Adrenal gland (tissue), 12 donors: ENCODE data around the gene RGS3. TPM values are rescaled to one million over a fixed set of nuclear protein-coding genes. Genes with fewer than 3 reads are reported as not detected.

Experiments used
- DNase-seq, 7 donors: peaks; one replicate each; pipeline ENCODE4 v3.0.0-alpha.2; 2019 to 2020
- H3K27ac ChIP-seq, 5 donors: fragments of 200-600 bp; sonication (generic) in 4 of 5; 1 replicate in 3 of 5; 2 replicates in 2 of 5; pipeline versions ENCODE4 v1.5.1 to v1.8.0; 2016 to 2020; ENCODE audit warnings: mild to moderate bottlenecking in 1 of 5
- H3K27me3 ChIP-seq: fragments of 200-600 bp; 2 replicates; pipeline ENCODE4 v1.8.0; 2021
- H3K36me3 ChIP-seq, 2 donors: fragments of 200-600 bp; replicated peaks in 1 of 2; 1 replicate in 1 of 2; 2 replicates in 1 of 2; pipeline versions ENCODE4 v1.5.1 to v1.8.0; 2018 to 2022
- H3K4me1 ChIP-seq, 2 donors: fragments of 200-600 bp; replicated peaks in 1 of 2; 1 replicate in 1 of 2; 2 replicates in 1 of 2; pipeline versions ENCODE4 v1.5.1 to v1.8.0; 2018 to 2021
- H3K4me3 ChIP-seq, 4 donors: fragments of 200-600 bp; sonication (generic) in 3 of 4; one replicate each; pipeline ENCODE4 v1.5.1; 2016 to 2018
- H3K9me3 ChIP-seq, 3 donors: fragments of 200-600 bp; sonication (generic) in 1 of 3; replicated peaks in 1 of 3; 1 replicate in 2 of 3; 2 replicates in 1 of 3; pipeline versions ENCODE4 v1.5.1 to v1.8.0; 2016 to 2021
- POLR2A ChIP-seq, 2 donors: fragments of 450-650 bp; IDR thresholded peaks; one replicate each; pipeline ENCODE4 v1.6.1; 2017; ENCODE audit warnings: antibody characterized with exemption in 2 of 2, mild to moderate bottlenecking in 2 of 2, moderate library complexity in 1 of 2
- WGBS, 4 donors: extraction: QIAGEN DNeasy Blood & Tissue Kit in 2 of 4; methylation state at CpG; one replicate each; pipeline versions ENCODE4 v1.1.5 to v1.1.7; 2013 to 2017; 5-methylcytosine and 5-hydroxymethylcytosine counted together
- intact Hi-C, 2 donors: fragments of 100-400 bp; cut with DNase I; formaldehyde crosslinking; loops; one replicate each; pipeline versions ENCODE4 v1.14.1 to v1.15.0; 2022 to 2023
- polyA plus RNA-seq, 3 donors: library from polyadenylated mRNA; stranded (reverse); fragments of 200-250 nt in 2 of 3; fragments of 350-450 nt in 1 of 3; fragmentation: Illumina TruSeq in 1 of 3; extraction: RNeasy Lipid Tissue Mini Kit (QIAGEN cat#74804) in 1 of 3; gene quantifications; one replicate each; pipeline ENCODE4 v1.2.3, GENCODE V29; 2013 to 2014
- total RNA-seq, 9 donors: library from RNA; depleted of rRNA in 4 of 9; stranded (reverse); fragments of >200 nt in 4 of 9; fragments of 120-200 nt in 1 of 9; fragmentation: NEBNext Ultra II Directional in 1 of 9; extraction: Animal tissue kit (Norgen Biotek cat#: 25700) in 1 of 9; gene quantifications; one replicate each; pipeline versions ENCODE4 v1.1.0 to v1.2.4, GENCODE V29; 2013 to 2023
- TF ChIP-seq, protein P1 (sequence below), 6 experiments: fragments of 450-650 bp in 4 of 6; fragments of 200-600 bp in 2 of 6; sonication (generic) in 1 of 6; IDR thresholded peaks; 1 replicate in 5 of 6; 2 replicates in 1 of 6; pipeline versions ENCODE4 v1.5.1 to v1.8.0; 2016 to 2021; ENCODE audit warnings: antibody characterized with exemption in 6 of 6, mild to moderate bottlenecking in 2 of 6, moderate library complexity in 1 of 6
- donor health status: healthy with polysubstance abuse.
- donor health status: Bipolar disorder and iron deficiency.
- donor health status: DM: yes; HTN: yes; CAD: no.
- donor health status: DM: no; HTN: no; CAD: no.
- donor health status: DM: no; HTN: no; CAD: no.
- donor health status: DM: yes; HTN: yes; CAD: no.

RGS3 gene
- total and polyA plus RNA-seq, 12 donors, result 34.5 to 126 (median 65.6) TPM

- intact Hi-C loops, result no loop called here
- no peaks in the 10 kb centered on the region for H3K36me3 ChIP-seq
- DNase-seq, result no peak
- WGBS, 4 donors, result 86 to 89% (median 87%) methylated on average over 9 to 11 of the region's 11 CpGs
- H3K4me1 ChIP-seq, result peaks cover 8 to 30% of the 10 kb centered on the region in 2 donors
- H3K27ac ChIP-seq, result no peak overlapping the region
- H3K27me3 ChIP-seq, result no peaks in the 10 kb centered on the region
- TF ChIP-seq, protein P1, sequence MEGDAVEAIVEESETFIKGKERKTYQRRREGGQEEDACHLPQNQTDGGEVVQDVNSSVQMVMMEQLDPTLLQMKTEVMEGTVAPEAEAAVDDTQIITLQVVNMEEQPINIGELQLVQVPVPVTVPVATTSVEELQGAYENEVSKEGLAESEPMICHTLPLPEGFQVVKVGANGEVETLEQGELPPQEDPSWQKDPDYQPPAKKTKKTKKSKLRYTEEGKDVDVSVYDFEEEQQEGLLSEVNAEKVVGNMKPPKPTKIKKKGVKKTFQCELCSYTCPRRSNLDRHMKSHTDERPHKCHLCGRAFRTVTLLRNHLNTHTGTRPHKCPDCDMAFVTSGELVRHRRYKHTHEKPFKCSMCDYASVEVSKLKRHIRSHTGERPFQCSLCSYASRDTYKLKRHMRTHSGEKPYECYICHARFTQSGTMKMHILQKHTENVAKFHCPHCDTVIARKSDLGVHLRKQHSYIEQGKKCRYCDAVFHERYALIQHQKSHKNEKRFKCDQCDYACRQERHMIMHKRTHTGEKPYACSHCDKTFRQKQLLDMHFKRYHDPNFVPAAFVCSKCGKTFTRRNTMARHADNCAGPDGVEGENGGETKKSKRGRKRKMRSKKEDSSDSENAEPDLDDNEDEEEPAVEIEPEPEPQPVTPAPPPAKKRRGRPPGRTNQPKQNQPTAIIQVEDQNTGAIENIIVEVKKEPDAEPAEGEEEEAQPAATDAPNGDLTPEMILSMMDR (IDR thresholded peaks at IDR 0.05), result no peak
- TF ChIP-seq POLR2A (IDR thresholded peaks at IDR 0.05), result no peak
- no peaks in the 10 kb centered on the region for H3K9me3 ChIP-seq
- no peak overlapping the region for H3K4me3 ChIP-seq
These were observed 148.8 kb downstream of the RGS3 start for GRCh38 chr9:113612216-113612747.

GRCh38 chr9:113612828-113613227, 149.3 kb downstream of the RGS3 start:
- 76 to 97% (median 93%) methylated on average over 2 to 6 of the region's 6 CpGs for WGBS, 4 donors
- no peak for TF ChIP-seq POLR2A (IDR thresholded peaks at IDR 0.05)
- TF ChIP-seq, protein P1 (IDR thresholded peaks at IDR 0.05), result no peak

DNA sequence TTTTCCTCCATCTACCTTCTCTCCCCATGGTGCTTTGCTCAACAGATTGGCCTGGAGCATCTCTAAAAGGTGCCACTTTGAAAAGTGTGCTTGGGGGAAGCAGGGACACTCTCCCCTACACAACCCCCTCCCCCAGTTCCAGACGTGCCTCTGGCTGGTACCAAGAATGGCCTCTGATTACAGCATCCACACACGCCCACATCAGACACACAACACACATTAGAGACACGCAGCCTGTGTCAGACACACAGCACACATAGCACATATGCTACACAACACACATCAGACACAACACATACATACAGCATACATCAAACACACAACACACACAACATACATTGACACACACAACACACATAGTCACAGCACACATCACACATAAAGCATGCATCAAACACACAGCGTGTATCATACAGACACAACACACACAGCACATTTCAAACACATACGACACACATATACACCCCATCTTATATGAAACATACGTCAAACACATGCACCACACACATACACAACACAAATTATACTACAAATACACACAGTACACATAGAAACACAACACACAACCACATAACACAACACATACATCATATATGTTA, 150.4 kb downstream of the RGS3 start:
- WGBS, 4 donors, result 77 to 88% (median 84%) methylated on average over 6 of the region's 6 CpGs
- no peaks in the 10 kb centered on the region for H3K9me3 ChIP-seq
- peak overlapping the region in 1 of 5 donors; percentile 82 for H3K27ac ChIP-seq
- no peak for DNase-seq
- intact Hi-C loops, result no loop called here
- no peak overlapping the region for H3K4me3 ChIP-seq
- TF ChIP-seq, protein P1 (IDR thresholded peaks at IDR 0.05), result no peak
- TF ChIP-seq POLR2A (IDR thresholded peaks at IDR 0.05), result no peak
- H3K4me1 ChIP-seq, result peaks cover 8 to 30% of the 10 kb centered on the region in 2 donors
- no peaks in the 10 kb centered on the region for H3K36me3 ChIP-seq
- H3K27me3 ChIP-seq, result no peaks in the 10 kb centered on the region

More at GRCh38 chr9:113612828-113613227, 149.3 kb downstream of the RGS3 start:
- no peak overlapping the region for H3K27ac ChIP-seq
- H3K36me3 ChIP-seq, result no peaks in the 10 kb centered on the region
- intact Hi-C loops, result no loop called here
- H3K4me3 ChIP-seq, result no peak overlapping the region
- no peaks in the 10 kb centered on the region for H3K27me3 ChIP-seq
- no peak for DNase-seq
- peaks cover 8 to 30% of the 10 kb centered on the region in 2 donors for H3K4me1 ChIP-seq
- H3K9me3 ChIP-seq, result no peaks in the 10 kb centered on the region

DNA sequence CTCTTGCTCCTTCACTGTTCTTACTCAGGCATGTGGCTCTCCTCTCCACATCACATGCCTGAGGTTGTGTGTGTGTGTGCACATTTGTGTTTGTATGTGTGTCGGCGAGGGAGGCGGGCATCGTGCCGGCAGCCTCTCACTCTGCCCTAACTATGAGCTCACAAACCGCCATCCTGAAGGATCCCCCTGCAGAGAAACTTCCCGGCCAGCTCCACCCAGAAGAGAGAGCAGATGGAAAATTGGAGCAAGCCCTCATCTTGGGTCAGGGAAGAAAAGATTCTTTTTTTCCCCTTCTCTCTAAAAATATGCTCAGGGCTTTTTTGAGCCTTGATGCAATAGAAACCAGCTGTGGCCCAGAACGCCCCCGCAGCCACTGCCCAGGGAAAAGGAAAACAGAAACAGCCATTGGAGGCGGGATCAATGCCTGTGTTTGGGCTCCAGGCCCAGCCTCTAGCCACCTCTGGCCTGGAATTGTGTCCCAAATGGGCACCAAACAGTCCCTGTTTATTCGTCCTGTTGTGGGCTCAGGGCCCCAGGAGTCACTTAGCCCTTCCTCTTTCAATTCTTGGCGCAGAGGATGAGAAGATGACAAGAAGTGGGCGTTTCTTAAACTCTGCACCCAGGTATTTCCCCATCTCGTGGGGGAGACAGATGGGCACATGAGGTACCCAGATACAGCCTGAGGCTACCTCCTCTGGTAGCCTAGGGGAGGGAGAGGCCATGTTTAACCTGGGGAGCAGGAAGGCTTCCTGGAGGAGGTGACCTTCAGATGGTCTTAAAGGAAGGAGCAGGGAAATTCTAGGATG, 151.5 kb downstream of the RGS3 start:
- Histone ChIP-seq H3K27ac (peak overlapping the region in 2 of 5 donors; percentile 68 to 82), H3K36me3 (no peaks in the 10 kb centered on the region), H3K4me3 (no peak overlapping the region), H3K27me3 (no peaks in the 10 kb centered on the region), H3K4me1 (peaks cover 3 to 24% of the 10 kb centered on the region in 2 donors), H3K9me3 (no peaks in the 10 kb centered on the region)
- DNase-seq, result peak in 4 of 7 donors; percentile 24 to 35 (median 34)
- intact Hi-C loops, result no loop called here
- TF ChIP-seq, protein P1 (IDR thresholded peaks at IDR 0.05), result no peak
- no peak for TF ChIP-seq POLR2A (IDR thresholded peaks at IDR 0.05)
- WGBS, 4 donors, result 50 to 70% (median 61%) methylated on average over 13 to 14 of the region's 14 CpGs
